ENCODE data around the gene RPL29.

The RPL29 gene

DNA sequence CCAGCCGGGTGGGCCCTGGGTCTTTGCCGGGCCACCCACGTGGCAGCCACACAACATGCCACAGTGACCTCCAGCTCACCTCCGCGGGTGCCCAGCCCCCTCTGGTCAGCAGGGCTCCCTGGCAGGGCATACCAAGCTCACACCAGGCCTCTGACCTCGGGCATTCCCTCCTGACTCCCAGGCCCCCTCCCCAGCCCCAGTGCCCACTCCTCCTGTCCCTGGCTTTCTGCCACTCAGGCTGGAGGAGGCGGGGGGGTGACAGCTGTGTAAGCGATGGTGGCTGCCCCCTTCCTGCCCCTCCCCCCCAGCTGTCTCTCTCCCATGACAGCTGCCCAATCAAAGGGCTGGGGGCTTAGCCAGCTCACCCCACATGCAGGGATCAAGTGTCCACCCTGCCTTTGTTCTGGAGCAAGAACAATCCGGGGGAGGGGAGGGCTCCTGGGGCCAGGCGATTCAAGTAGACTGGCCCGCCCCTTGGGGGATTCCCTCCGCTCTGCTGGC lies 31.7 kb downstream of the RPL29 start:
- DNase-seq (ENCODE audit: low read depth in 2 of 2), result no peak

- DNase-seq (ENCODE audit: low read depth in 2 of 2), result no peak
Measured at GRCh38 chr3:51962854-51963530, 32.7 kb downstream of the RPL29 start.

DNA sequence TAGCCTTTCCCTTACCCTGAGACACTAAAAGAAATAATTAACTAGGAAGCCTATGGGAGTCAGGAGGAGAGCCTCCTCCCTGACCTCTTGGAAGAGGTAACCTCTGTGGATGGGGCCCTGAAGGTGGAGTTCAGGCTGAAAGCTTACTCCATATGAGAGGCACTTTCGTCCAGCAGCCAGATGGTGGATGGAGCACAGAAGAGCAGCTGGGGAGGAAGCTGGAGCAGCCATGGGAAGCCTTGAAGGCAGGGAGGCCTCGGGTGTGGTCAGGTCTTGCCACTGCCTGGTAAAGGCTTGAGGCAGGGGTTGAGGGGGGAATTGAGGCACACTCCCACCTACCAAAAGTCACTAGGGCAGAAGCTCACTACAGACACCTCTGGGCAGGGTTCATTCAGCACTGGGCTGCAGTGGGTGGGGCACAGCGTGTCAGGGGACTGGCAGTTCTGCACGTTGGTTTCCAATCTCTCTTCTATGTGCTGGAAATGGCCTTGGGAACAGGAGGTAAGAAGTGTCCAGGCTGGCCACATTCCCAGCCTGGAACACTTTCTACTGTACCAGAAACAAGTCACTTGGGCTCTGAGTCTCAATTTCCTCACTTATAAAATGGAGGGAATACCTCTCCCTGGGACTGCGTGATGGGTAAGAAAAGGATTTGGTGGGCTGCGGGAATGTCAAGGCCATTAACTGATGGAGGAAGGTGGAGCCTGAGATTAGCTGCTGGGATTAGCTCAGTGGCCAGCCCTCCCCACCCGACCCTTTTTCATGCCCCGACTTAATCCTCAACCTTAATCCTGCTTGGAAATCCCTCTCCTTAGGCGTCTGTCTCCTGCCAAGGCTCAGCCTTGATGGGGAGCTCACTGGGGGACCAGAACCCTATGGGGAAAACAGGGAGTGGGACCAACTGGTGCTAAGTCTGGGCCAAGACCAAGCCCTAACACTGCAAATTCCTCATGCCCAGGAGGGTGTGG lies 33.8 kb downstream of the RPL29 start:
- DNase-seq (ENCODE audit: low read depth in 2 of 2), result no peak

DNA sequence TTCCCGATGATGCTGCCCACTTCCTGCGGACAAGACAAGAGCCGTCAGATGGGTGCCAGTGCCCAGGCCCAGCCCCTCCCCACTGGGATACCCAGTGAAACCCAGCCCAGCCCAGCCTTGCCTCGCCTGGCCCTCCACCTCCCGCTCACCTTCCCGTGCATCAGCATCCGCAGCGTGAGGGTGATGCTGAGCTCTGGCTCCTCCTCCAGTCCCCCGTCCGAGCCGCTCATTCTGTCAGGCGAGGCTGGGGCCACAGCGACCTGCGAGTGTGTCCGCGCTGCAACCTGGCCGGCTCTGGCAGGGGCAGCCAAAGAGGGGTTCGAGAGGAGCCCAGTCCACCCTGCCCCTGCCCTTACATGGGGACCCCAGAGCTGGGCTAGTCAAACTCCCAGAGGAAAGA lies 34.7 kb downstream of the RPL29 start:
- DNase-seq (ENCODE audit: low read depth in 2 of 2), result no peak

GRCh38 chr3:51960386-51960785 lies 35.3 kb downstream of the RPL29 start:
- DNase-seq (ENCODE audit: low read depth in 2 of 2), result no peak

- no peak for DNase-seq (ENCODE audit: low read depth in 2 of 2)
Measured at GRCh38 chr3:51959651-51960050, 36.0 kb downstream of the RPL29 start.

GRCh38 chr3:51958603-51959521 lies 36.8 kb downstream of the RPL29 start:
- no peak for DNase-seq (ENCODE audit: low read depth in 2 of 2)

DNA sequence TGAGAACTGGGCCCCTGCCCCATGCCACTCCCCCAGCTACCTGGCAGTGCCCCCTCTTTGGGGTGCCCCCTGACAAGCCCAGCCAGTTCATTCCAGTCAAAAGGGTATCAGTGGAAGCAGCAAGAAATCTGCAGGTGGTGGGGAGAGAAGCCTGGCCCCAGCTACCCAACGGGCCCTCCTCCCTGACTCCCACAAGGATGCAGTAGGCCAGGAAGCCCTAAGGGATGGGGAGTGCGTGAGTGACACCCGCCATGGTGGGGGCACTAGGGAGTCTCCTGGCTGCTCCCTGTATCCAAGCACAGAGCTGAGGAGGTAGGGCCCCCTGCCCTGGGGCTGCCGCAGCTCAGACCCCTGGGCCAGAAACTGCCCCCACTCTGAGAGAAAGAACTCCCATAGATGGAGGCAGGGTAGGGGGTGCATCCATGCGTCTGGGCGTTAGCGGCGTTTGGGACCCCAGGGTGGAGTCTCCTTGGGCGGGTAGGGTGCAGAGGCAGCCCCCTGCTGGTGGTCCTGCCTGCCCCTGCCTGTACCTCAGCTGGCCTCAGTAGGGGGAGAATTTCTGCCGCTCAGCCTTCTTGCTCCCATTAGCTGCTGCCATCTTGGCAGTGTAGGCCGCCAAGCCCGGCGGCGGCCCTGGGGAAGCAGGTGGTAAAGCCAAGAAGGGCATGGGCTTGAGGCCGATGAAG lies 38.0 kb downstream of the RPL29 start:
- no peak for DNase-seq (ENCODE audit: low read depth in 2 of 2)

DNA sequence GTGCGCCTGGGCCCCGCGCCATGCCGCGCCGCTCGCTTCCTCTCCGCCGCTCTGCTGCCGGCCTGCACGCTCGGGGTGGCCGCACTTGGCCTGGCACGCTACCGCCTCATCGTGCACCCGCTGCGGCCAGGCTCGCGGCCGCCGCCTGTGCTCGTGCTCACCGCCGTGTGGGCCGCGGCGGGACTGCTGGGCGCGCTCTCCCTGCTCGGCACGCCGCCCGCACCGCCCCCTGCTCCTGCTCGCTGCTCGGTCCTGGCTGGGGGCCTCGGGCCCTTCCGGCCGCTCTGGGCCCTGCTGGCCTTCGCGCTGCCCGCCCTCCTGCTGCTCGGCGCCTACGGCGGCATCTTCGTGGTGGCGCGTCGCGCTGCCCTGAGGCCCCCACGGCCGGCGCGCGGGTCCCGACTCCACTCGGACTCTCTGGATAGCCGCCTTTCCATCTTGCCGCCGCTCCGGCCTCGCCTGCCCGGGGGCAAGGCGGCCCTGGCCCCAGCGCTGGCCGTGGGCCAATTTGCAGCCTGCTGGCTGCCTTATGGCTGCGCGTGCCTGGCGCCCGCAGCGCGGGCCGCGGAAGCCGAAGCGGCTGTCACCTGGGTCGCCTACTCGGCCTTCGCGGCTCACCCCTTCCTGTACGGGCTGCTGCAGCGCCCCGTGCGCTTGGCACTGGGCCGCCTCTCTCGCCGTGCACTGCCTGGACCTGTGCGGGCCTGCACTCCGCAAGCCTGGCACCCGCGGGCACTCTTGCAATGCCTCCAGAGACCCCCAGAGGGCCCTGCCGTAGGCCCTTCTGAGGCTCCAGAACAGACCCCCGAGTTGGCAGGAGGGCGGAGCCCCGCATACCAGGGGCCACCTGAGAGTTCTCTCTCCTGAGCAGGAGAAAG lies 39.6 kb downstream of the RPL29 start:
- DNase-seq (ENCODE audit: low read depth in 2 of 2), result no peak

DNA sequence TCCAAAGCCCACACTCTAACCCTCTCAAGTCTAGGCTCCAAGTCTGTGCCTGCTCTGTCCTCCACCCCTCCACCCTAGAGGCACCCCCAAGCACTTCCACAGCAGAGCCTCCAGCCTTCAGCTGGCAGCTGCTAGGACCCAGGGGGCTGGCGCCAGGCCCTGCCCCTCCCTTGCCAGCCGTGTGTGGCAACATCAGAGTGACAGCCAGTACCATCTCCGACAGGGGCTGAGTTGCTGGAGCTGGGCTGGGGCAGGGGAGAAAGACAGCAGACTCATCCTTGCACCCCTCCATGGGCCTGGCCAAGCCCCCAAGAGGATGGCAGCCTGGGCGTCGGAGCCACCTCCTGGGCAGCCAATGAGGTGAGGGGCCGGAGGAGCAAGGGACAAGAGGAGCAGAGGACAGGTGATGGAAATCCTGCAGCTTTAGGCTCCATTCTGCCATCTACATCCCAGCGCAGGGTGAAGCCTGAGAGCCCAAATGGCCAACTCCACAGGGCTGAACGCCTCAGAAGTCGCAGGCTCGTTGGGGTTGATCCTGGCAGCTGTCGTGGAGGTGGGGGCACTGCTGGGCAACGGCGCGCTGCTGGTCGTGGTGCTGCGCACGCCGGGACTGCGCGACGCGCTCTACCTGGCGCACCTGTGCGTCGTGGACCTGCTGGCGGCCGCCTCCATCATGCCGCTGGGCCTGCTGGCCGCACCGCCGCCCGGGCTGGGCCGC lies 40.4 kb downstream of the RPL29 start, which contains the start of gene GPR62:
Gene GPR62, plus strand, starts transcription at position 207 of the 718 bp plus-strand sequence. Its CDS starts 272 bp downstream, at position 479.
- DNase-seq (ENCODE audit: low read depth in 2 of 2), result no peak

DNA sequence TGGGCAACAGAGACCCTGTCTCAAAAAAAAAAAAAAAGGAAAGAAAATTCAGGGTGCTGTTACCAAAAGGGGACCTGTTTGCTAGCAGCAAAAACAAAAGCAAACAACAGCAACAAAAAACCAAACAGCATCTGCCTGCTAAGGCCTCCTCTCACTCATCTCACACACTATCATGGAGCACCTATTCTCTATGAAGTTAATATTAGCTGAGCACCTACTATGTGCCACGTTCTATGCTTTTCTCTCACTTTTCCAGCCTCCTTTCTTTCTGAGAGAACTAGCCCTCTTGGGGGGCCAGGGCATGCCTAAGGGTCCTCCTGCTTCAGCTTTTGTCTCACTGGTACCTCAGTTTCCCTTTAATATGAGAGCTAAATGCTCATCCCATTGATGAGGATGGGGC lies 41.0 kb downstream of the RPL29 start:
- DNase-seq (ENCODE audit: low read depth in 2 of 2), result no peak

DNA sequence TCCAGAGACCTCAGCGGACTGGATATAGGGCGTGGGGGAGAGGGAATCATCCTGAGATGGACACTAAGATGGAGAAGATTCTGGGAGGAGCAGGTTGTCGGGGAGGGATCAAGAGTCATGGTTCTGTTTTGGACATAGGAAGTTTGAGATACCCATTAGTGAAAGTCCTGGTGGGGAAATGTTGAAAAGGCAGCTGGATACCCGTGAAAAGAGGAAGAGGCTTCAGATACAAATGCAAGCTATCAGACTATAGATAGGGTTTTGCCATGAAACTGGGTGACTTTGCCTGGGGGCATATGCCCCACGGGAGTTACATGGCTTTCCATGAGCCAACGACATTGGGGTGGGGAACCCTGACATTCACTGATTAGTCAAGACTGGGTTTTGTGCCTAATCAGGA lies 41.6 kb downstream of the RPL29 start:
- no peak for DNase-seq (ENCODE audit: low read depth in 2 of 2)

DNA sequence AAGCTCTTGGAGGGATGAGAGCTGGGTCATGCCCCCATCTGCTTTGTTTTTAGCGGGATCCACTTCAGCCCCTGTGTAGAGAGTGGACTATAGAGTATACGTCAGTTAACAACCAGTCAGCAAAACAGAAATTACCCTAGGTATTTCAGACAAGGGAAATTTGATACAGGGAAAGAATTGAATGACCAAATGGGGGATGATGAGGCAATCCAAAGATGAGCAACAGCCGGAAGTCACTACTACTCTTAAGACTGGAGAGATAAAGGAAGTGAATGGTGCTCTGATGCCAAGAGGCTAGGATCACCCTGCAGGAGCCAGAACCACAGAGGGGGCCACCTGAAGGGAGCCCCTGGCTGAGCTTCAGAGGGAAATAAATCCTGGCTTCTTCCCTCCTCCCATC lies 42.2 kb downstream of the RPL29 start:
- DNase-seq (ENCODE audit: low read depth in 2 of 2), result no peak

DNA sequence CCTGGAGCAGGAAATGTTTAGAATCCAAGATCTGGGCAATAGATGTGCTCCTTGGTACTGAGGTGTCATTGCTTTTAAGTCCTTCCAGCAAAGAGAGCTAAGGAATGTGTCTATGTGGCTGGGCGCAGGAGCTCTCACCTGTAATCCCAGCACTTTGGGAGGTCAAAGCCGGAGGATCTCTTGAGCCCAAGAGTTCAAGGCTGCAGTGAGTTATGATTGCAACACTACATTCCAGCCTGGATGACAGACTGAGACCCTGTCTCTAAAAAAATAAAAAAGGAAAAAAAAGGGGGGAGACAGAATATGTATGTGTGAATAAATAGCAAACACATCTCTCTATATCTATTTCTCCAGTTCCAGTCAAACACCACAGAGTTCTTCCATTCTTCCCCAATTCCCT lies 44.8 kb downstream of the RPL29 start:
- no peak for DNase-seq (ENCODE audit: low read depth in 2 of 2)

GRCh38 chr3:51949121-51949520 lies 46.6 kb downstream of the RPL29 start:
- no peak for DNase-seq (ENCODE audit: low read depth in 2 of 2)

- no peak for DNase-seq (ENCODE audit: low read depth in 2 of 2)
Measured at GRCh38 chr3:51948016-51948580, 47.6 kb downstream of the RPL29 start.

DNA sequence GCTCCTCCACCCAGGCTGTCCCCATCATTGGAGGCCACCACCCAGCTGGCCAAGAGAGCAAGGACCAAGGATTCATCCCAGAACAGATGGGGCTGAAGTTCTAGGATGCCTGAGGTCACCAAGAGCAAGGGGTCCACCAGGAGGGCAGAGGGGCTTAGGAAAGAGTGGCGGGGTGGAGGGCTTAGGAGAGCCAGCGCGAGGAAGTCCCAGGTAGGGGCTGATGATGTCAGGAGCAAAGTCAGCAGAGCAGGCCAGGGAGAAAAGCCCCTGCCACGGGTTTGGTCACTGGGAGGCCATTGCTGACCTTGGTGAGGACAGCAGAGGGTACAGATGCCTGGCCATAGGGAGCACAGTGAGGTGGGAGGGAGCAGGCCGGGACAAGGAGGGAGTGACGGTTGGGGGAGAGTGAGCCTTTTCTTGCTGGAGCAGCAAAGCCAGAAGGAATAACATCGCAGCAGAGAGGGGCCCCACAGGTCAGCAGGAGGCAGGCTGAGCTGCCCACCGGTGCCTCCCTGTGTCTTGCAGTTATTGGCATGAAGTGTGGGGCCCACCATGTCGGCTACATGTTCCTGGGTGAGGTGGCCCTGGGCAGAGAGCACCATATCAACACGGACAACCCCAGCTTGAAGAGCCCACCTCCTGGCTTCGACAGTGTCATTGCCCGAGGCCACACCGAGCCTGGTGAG lies 48.3 kb downstream of the RPL29 start:
- DNase-seq (ENCODE audit: low read depth in 2 of 2), result no peak

GRCh38 chr3:51946796-51947195 lies 48.9 kb downstream of the RPL29 start:
- no peak for DNase-seq (ENCODE audit: low read depth in 2 of 2)
